H1 (cell line): ENCODE data around the gene PCCA. TPM values are rescaled to one million over a fixed set of nuclear protein-coding genes. Genes with fewer than 3 reads are reported as not detected.

Experiments used
- CTCF ChIA-PET: fragments of 300-600 bp; sonication (Branson Sonifier 250); formaldehyde crosslinking; loops from one replicate; lab custom pipeline; 2021; ENCODE audit not compliant: partially characterized antibody; lab: Charles Lee
- POLR2A ChIA-PET: fragments of 300-600 bp; sonication (Branson Sonifier 250); formaldehyde crosslinking; loops from one replicate; lab custom pipeline; 2021; ENCODE audit warnings: inconsistent platforms; ENCODE audit not compliant: partially characterized antibody; lab: Charles Lee
- DNase-seq, 2 experiments: peaks; one replicate each; pipeline versions ENCODE4 v3.0.0 to v3.0.0-alpha.2; 2010 to 2022; ENCODE audit warnings: low spot score in 2 of 2, low read depth in 1 of 2, mixed read lengths in 1 of 2
- FAIRE-seq: peaks from 2 replicates; lab custom pipeline; 2011; peaks lifted over from hg19 to GRCh38; lab: Jason Lieb, UNC
- H2AFZ ChIP-seq: 2 replicates; pipeline ENCODE4 v1.8.1; 2012; ENCODE audit warnings: low read length, inconsistent platforms
- H2AK5ac ChIP-seq: 2 replicates; pipeline ENCODE4 v1.6.1; 2013; ENCODE audit warnings: low read depth, low read length
- H2BK120ac ChIP-seq: replicated peaks from 2 replicates; pipeline ENCODE3; 2013; ENCODE audit warnings: low read depth, low read length, inconsistent platforms
- H2BK12ac ChIP-seq: 2 replicates; pipeline ENCODE4 v1.6.1; 2013; ENCODE audit warnings: low read depth, low read length
- H2BK15ac ChIP-seq: 2 replicates; pipeline ENCODE4 v1.6.1; 2013; ENCODE audit warnings: low read length
- H2BK20ac ChIP-seq: 2 replicates; pipeline ENCODE4 v1.6.1; 2013; ENCODE audit warnings: low read length
- H2BK5ac ChIP-seq: 2 replicates; pipeline ENCODE4 v1.6.1; 2013; ENCODE audit warnings: low read depth, low read length
- H3K14ac ChIP-seq: 2 replicates; pipeline ENCODE4 v1.6.1; 2013; ENCODE audit warnings: inconsistent platforms; ENCODE audit not compliant: insufficient read length
- H3K18ac ChIP-seq: 2 replicates; pipeline ENCODE4 v1.6.1; 2013; ENCODE audit warnings: low read length; ENCODE audit errors: extremely low read depth
- H3K23ac ChIP-seq: 2 replicates; pipeline ENCODE4 v1.6.1; 2013; ENCODE audit warnings: inconsistent platforms; ENCODE audit not compliant: insufficient read length
- H3K23me2 ChIP-seq: 2 replicates; pipeline ENCODE4 v1.6.1; 2013; ENCODE audit warnings: low read depth, low read length
- H3K27ac ChIP-seq: 2 replicates; pipeline ENCODE4 v1.6.1; 2011; ENCODE audit warnings: low read depth, low read length, inconsistent platforms
- H3K27me3 ChIP-seq, 4 experiments: replicated peaks in 1 of 4; 1 replicate in 1 of 4; 2 replicates in 3 of 4; pipeline versions ENCODE4 v1.6.1 to v1.8.1; 2011 to 2013; ENCODE audit warnings: low read length in 3 of 4, mild to moderate bottlenecking in 3 of 4, inconsistent platforms in 2 of 4, mixed read lengths in 2 of 4, moderate library complexity in 1 of 4; ENCODE audit not compliant: control insufficient read depth in 3 of 4, insufficient read depth in 3 of 4; ENCODE audit errors: extremely low read depth in 1 of 4
- H3K36me3 ChIP-seq, 4 experiments: 2 replicates each; pipeline versions ENCODE4 v1.6.1 to v1.8.1; 2011 to 2013; ENCODE audit warnings: mild to moderate bottlenecking in 4 of 4, low read length in 3 of 4, moderate library complexity in 2 of 4, control low read depth in 1 of 4, inconsistent platforms in 1 of 4; ENCODE audit not compliant: insufficient read depth in 4 of 4, control insufficient read depth in 2 of 4
- H3K4ac ChIP-seq: replicated peaks from 2 replicates; pipeline ENCODE3; 2013; ENCODE audit warnings: low read length, low read depth, mixed read lengths, inconsistent platforms; ENCODE audit not compliant: insufficient read length
- H3K4me1 ChIP-seq, 4 experiments: replicated peaks in 1 of 4; 1 replicate in 1 of 4; 2 replicates in 3 of 4; pipeline versions ENCODE4 v1.6.1 to v1.8.1; 2011 to 2013; ENCODE audit warnings: low read length in 3 of 4, inconsistent platforms in 2 of 4, mixed read lengths in 1 of 4; ENCODE audit not compliant: insufficient read depth in 4 of 4, control insufficient read depth in 3 of 4
- H3K4me2 ChIP-seq, 2 experiments: 2 replicates each; pipeline versions ENCODE4 v1.6.1 to v1.8.1; 2011 to 2013; ENCODE audit warnings: low read depth in 2 of 2, low read length in 2 of 2, control low read depth in 1 of 2, inconsistent platforms in 1 of 2, mild to moderate bottlenecking in 1 of 2; ENCODE audit not compliant: insufficient read depth in 1 of 2
- H3K4me3 ChIP-seq, 4 experiments: fragments of 200-600, 300-600 bp in 1 of 4; sonication (generic), shearing (Covaris generic), sonication (Bioruptor Twin) in 1 of 4; 2 replicates each; pipeline versions ENCODE4 v1.5.1 to v1.8.1; 2011 to 2016; ENCODE audit warnings: low read length in 4 of 4, low read depth in 3 of 4, control low read depth in 2 of 4, inconsistent platforms in 2 of 4, mild to moderate bottlenecking in 2 of 4, mixed read lengths in 1 of 4, moderate library complexity in 1 of 4; ENCODE audit not compliant: insufficient read depth in 2 of 4; ENCODE audit errors: extremely low read depth in 1 of 4
- H3K56ac ChIP-seq: replicated peaks from 2 replicates; pipeline ENCODE3; 2013; ENCODE audit warnings: low read depth, mild to moderate bottlenecking, mixed read lengths, low read length, inconsistent platforms; ENCODE audit not compliant: insufficient read length
- H3K79me1 ChIP-seq: 2 replicates; pipeline ENCODE4 v1.6.1; 2013; ENCODE audit warnings: low read depth, low read length, control low read depth
- H3K79me2 ChIP-seq, 2 experiments: 2 replicates each; pipeline versions ENCODE4 v1.6.1 to v1.8.1; 2012 to 2013; ENCODE audit warnings: low read length in 2 of 2, mild to moderate bottlenecking in 2 of 2, inconsistent platforms in 1 of 2; ENCODE audit not compliant: insufficient read depth in 2 of 2, control insufficient read depth in 1 of 2
- H3K9ac ChIP-seq, 4 experiments: replicated peaks in 1 of 4; 1 replicate in 1 of 4; 2 replicates in 3 of 4; pipeline versions ENCODE4 v1.6.1 to v1.8.1; 2011 to 2013; ENCODE audit warnings: low read depth in 3 of 4, low read length in 3 of 4, control low read depth in 2 of 4, mild to moderate bottlenecking in 2 of 4, moderate library complexity in 2 of 4, inconsistent platforms in 1 of 4; ENCODE audit errors: extremely low read depth in 1 of 4
- H3K9me3 ChIP-seq, 2 experiments: 2 replicates each; pipeline versions ENCODE4 v1.6.1 to v1.8.1; 2012 to 2013; ENCODE audit warnings: mild to moderate bottlenecking in 2 of 2, moderate library complexity in 2 of 2, control low read depth in 1 of 2, inconsistent platforms in 1 of 2, low read depth in 1 of 2, low read length in 1 of 2, mixed read lengths in 1 of 2; ENCODE audit not compliant: insufficient read depth in 2 of 2
- H4K20me1 ChIP-seq, 2 experiments: replicated peaks in 1 of 2; 2 replicates each; pipeline versions ENCODE3 to v1.8.1; 2011 to 2013; ENCODE audit warnings: inconsistent platforms in 2 of 2, low read length in 2 of 2, mild to moderate bottlenecking in 1 of 2; ENCODE audit not compliant: insufficient read depth in 2 of 2, control insufficient read depth in 1 of 2
- H4K5ac ChIP-seq: 2 replicates; pipeline ENCODE4 v1.6.1; 2013; ENCODE audit warnings: low read length, low read depth, mixed read lengths, inconsistent platforms; ENCODE audit not compliant: insufficient read length
- H4K8ac ChIP-seq: 2 replicates; pipeline ENCODE4 v1.8.0; 2013; ENCODE audit warnings: mild to moderate bottlenecking, moderate library complexity, low read length, inconsistent platforms; ENCODE audit not compliant: insufficient read depth; ENCODE audit errors: extremely low read depth
- H4K91ac ChIP-seq: replicated peaks from 2 replicates; pipeline ENCODE3; 2013; ENCODE audit warnings: low read length, mixed read lengths, inconsistent platforms; ENCODE audit not compliant: insufficient read length
- CHD2 ChIP-seq: IDR thresholded peaks from 2 replicates; pipeline ENCODE4 v1.6.1; 2012; ENCODE audit warnings: low read length, improper control_type of control experiment
- CREB1 ChIP-seq: IDR thresholded peaks from 2 replicates; pipeline ENCODE4 v1.6.1; 2012; ENCODE audit warnings: inconsistent platforms
- EP300 ChIP-seq, 2 experiments: IDR thresholded peaks; 1 replicate in 1 of 2; 2 replicates in 1 of 2; pipeline ENCODE4 v1.6.1; 2011 to 2012; ENCODE audit warnings: low read depth in 2 of 2, low read length in 2 of 2, mild to moderate bottlenecking in 2 of 2, borderline replicate concordance in 1 of 2, inconsistent platforms in 1 of 2, moderate library complexity in 1 of 2
- FOSL1 ChIP-seq: IDR thresholded peaks from 2 replicates; pipeline ENCODE4 v1.6.1; 2011; ENCODE audit warnings: mild to moderate bottlenecking, low read depth, low read length, moderate library complexity; ENCODE audit not compliant: insufficient read depth
- GTF2F1 ChIP-seq: IDR thresholded peaks from 2 replicates; pipeline ENCODE4 v1.6.1; 2012; ENCODE audit warnings: low read depth, low read length, improper control_type of control experiment, borderline replicate concordance
- NANOG ChIP-seq: IDR thresholded peaks from 2 replicates; pipeline ENCODE4 v1.6.1; 2011; ENCODE audit warnings: low read length, low read depth, mild to moderate bottlenecking, inconsistent platforms; ENCODE audit not compliant: insufficient read depth, poor library complexity, severe bottlenecking
- PHF8 ChIP-seq: fragments of 200-600 bp; sonication (generic); conservative IDR thresholded peaks from 2 replicates; pipeline ENCODE4 v1.7.1; 2012; ENCODE audit warnings: low read depth, mild to moderate bottlenecking, inconsistent platforms, low read length, moderate library complexity
- RBBP5 ChIP-seq: IDR thresholded peaks from 2 replicates; pipeline ENCODE4 v1.7.1; 2012; ENCODE audit warnings: low read depth, mild to moderate bottlenecking, inconsistent platforms, low read length, moderate library complexity, borderline replicate concordance
- SAP30 ChIP-seq: fragments of 300-600 bp; sonication (generic); IDR thresholded peaks from 2 replicates; pipeline ENCODE4 v1.7.1; 2012; ENCODE audit warnings: low read length, moderate library complexity, mild to moderate bottlenecking, inconsistent platforms; ENCODE audit not compliant: insufficient read depth, insufficient replicate concordance
- SRF ChIP-seq: IDR thresholded peaks from 2 replicates; pipeline ENCODE4 v1.6.1; 2011; ENCODE audit warnings: mild to moderate bottlenecking, low read depth, low read length, moderate library complexity
- WGBS, 2 experiments: shearing (Covaris generic) in 1 of 2; methylation state at CpG; one replicate each; pipeline versions ENCODE4 v1.1.6 to v1.1.7; 2013 to 2015; ENCODE audit warnings: low lambda C conversion rate in 2 of 2, mixed read lengths in 2 of 2, inconsistent platforms in 1 of 2, low coverage in 1 of 2, missing lambda C conversion rate in 1 of 2; ENCODE audit not compliant: insufficient replicate concordance in 2 of 2, insufficient coverage in 1 of 2, insufficient read length in 1 of 2; ENCODE audit errors: extremely low coverage in 1 of 2, missing lambda C conversion rate in 1 of 2; 5-methylcytosine and 5-hydroxymethylcytosine counted together
- polyA plus RNA-seq, 7 experiments: library from polyadenylated mRNA; depleted of rRNA in 3 of 7; stranded (reverse) in 5 of 7; unstranded in 2 of 7; fragments of >200 nt in 5 of 7; fragments of 200-250 nt in 2 of 7; gene quantifications; 1 replicate in 5 of 7; 2 replicates in 1 of 7; 4 replicates in 1 of 7; pipeline versions ENCODE4 v1.2.1 to v1.2.3, GENCODE V29; 2011 to 2013; ENCODE audit warnings: missing spikeins in 2 of 7, mixed read lengths in 2 of 7
- total RNA-seq: library from RNA; stranded (reverse); fragmentation: NEBNext Ultra II Directional; extraction: Animal tissue kit (Norgen Biotek cat#: 25700); gene quantifications from 2 replicates; pipeline ENCODE4 v1.2.1, GENCODE V29; 2021

The PCCA gene
- total and polyA plus RNA-seq, 2 of the 8 experiments (the other 6 are each of a cell fraction or from before 2014, with no cell fraction given) = 18.4 to 49.8 TPM

GRCh38 chr13:100146534-100146933 lies 57.6 kb downstream of the PCCA start:
- WGBS, 2 experiments = 98% methylated on average over 3 of the region's 3 CpGs; no CpG with 5 or more reads in 1 of the 2 experiments
- Histone ChIP-seq H3K4me3 (no peak overlapping the region), H3K23me2 (no peaks in the 10 kb centered on the region), H3K56ac (no peak overlapping the region), H3K23ac (no peak overlapping the region), H2BK20ac (no peak overlapping the region), H3K36me3 (no peaks in the 10 kb centered on the region; a peak in 1 of 8 replicates), H3K18ac (no peak overlapping the region), H2AFZ (no peak overlapping the region), H2AK5ac (no peak overlapping the region), H3K79me1 (peaks cover 6% of the 10 kb centered on the region), H3K79me2 (peaks cover 0 to 3% of the 10 kb centered on the region in 2 experiments; a peak in 2 of 4 replicates), H2BK12ac (no peak overlapping the region), H4K8ac (no peak overlapping the region), H4K5ac (no peak overlapping the region), H3K4me2 (no peak overlapping the region), H2BK15ac (no peak overlapping the region), H3K9ac (no peak overlapping the region), H4K20me1 (no peaks in the 10 kb centered on the region), H3K14ac (no peak overlapping the region), H3K4me1 (peaks cover 4 to 11% (median 8%) of the 10 kb centered on the region in 4 experiments; a peak in 6 of 7 replicates), H3K9me3 (no peaks in the 10 kb centered on the region), H2BK5ac (no peak overlapping the region), H3K27ac (no peak overlapping the region), H3K27me3 (no peaks in the 10 kb centered on the region), H2BK120ac (no peak overlapping the region), H3K4ac (no peak overlapping the region), H4K91ac (no peak overlapping the region)
- DNase-seq (no peak), FAIRE-seq (no peak)
- CTCF ChIA-PET = interaction anchor here (0.7 to 1.6 kb wide), 2 partner anchors 41 to 1212 kb away, joined by 3 to 4 read pairs; no protein-coding TSS in a partner anchor
- POLR2A ChIA-PET = interaction anchor here (1.9 kb wide), 1 partner anchor 58 kb away, joined by 4 read pairs; the partner anchor contains the start of gene PCCA
- TF ChIP-seq GTF2F1 (no peak), NANOG (no peak), RBBP5 (no peak), SRF (no peak), EP300 (IDR thresholded peaks at IDR 0.05; ENCODE audit: borderline replicate concordance in 1 of 2, low read depth in 2 of 2, low read length in 2 of 2) (no peak), CREB1 (no peak), SAP30 (no peak), FOSL1 (no peak), CHD2 (no peak), PHF8 (no peak)
